Endothelial cell of hepatic sinusoid (primary cell): ENCODE results near the gene POLE4.

ENCODE experiments used
- in situ Hi-C: cut with HindIII; loops from 2 replicates; pipeline ENCODE4 v1.10.0; 2017; ENCODE audit warnings: low sequenced_read_pairs

The POLE4 gene

GRCh38 chr2:74985978-74986609 lies 27.7 kb downstream of the POLE4 start:
- in situ Hi-C loops, result no loop called here

DNA sequence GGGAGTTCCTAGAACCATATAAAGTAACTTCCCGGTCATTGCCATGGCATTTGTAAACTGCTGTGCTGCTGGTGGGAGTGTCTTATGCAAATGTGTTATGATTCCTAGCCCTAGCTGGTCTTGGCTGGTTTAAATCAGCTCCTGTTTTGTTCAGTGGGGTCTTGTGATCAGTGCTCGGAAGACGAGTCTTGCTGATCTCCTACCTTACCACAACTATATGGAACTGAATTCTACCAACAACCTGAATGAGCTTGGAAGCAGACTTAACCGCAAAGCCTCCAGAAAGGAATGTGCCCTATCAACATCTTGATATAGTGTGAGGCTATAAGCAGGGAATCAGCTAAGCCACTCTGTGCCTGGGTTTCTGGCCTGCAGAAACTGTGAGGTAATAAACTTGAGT lies 33.5 kb downstream of the POLE4 start:
- in situ Hi-C loops, result no loop called here

DNA sequence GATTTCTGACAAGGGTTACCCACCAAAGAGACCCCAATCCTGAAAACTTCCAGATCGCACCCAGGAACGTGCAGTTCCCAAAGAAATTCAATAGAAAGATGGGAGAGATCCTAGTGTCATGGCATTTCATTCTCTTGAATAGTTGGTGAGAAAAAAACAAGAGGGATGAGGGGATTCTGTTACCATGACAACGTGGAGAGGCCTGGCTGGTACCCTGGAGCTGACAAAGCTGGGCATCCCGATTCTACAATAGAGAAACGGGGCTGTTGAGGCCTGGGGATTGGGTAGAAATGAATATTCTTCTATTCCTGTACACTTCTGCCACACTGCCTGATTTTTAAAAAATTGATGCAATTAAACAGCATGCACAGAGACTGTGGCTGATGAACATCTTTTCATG lies 41.0 kb downstream of the POLE4 start:
- in situ Hi-C loops, result no loop called here

GRCh38 chr2:75002007-75002406 lies 43.6 kb downstream of the POLE4 start:
- in situ Hi-C loops, result no loop called here

DNA sequence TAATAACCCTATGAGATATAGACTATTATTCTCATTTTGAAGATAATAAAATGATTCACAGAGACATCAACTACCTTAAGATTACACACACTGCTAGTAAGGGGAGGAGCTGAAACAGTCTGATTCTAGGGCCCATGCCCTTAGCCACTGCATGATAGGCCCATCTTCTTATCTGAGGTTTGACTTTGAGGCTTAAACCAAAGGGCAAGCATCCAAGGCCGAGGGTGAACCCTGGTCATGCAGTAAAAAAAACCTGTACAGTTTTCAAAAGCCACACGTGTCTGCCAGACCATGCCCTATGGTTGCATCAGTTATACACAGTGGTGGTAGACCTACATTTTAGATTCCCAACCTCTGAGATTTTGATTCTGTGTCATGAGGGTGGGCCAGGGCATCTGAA lies 44.8 kb downstream of the POLE4 start:
- in situ Hi-C loops, result no loop called here

GRCh38 chr2:75003773-75004172 lies 45.3 kb downstream of the POLE4 start:
- in situ Hi-C loops, result no loop called here

GRCh38 chr2:75006041-75006440 lies 47.6 kb downstream of the POLE4 start:
- in situ Hi-C loops, result no loop called here

DNA sequence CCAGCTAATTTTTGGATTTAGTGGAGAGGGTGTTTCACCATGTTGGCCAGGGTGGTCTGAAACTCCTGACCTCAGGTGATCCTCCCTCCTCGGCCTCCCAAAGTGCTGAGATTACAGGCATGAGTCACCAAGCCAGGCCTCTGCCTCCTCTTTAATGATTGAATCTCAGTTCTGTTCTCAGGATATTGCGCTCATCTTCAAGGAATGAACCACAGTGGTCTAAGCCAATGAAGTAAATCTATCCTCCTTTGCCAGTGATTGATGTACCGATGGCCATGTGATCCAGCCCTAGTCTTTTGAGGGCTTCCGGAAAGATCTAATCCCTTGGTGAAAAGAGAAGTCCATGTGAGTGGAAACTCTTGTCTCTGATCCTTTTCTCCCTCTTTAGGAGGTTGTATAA lies 48.6 kb downstream of the POLE4 start:
- in situ Hi-C loops, result no loop called here

DNA sequence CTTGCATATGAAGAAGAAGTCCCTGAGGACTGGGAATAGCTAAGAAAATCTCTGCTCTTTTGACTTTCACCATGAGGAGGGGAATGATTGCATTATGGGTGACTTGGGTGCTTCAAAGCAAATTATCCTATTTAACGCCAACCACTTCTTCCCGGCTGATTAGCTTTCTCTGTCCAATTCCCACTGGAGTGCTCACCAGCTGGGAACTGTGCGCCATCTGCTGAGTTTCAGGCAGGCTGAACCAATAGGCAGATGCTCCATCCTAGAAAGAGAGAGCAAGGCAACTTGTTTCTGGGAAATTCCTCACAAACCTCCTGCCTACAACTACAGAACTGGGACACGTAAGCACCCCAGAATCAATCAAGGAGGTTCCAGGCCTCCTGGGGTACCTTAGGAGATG lies 49.4 kb downstream of the POLE4 start:
- in situ Hi-C loops, result no loop called here

- in situ Hi-C loops, result no loop called here
Measured at GRCh38 chr2:75010571-75010970, 52.1 kb downstream of the POLE4 start.

- in situ Hi-C loops, result no loop called here
Measured at GRCh38 chr2:75012080-75012479, 53.6 kb downstream of the POLE4 start.

- in situ Hi-C loops, result no loop called here
Measured at GRCh38 chr2:75018162-75018561, 59.7 kb downstream of the POLE4 start.
